Choroid plexus epithelial cell (primary cell): ENCODE results near the gene PARD3B.

ENCODE experiments used
- DNase-seq: peaks from one replicate; pipeline ENCODE4 v3.0.0-alpha.2; 2010; ENCODE audit warnings: low read depth
- H3K4me3 ChIP-seq: 2 replicates; pipeline ENCODE4 v1.5.1; 2011; ENCODE audit warnings: low read depth, mild to moderate bottlenecking, control low read depth, low read length, moderate library complexity
- CTCF ChIP-seq: conservative IDR thresholded peaks from 2 replicates; pipeline ENCODE4 v1.5.1; 2011; ENCODE audit warnings: low read depth, mild to moderate bottlenecking, control low read depth, inconsistent platforms, low read length, moderate library complexity

The PARD3B gene

GRCh38 chr2:205643391-205643885, 1098.2 kb downstream of the PARD3B start:
- no peak for DNase-seq
- TF ChIP-seq CTCF = no peak
- H3K4me3 ChIP-seq = no peak overlapping the region

- no peak for DNase-seq
- H3K4me3 ChIP-seq = no peak overlapping the region
- no peak for TF ChIP-seq CTCF
Measured at GRCh38 chr2:205644018-205644417, 1098.7 kb downstream of the PARD3B start.

- no peak for DNase-seq
- no peak for TF ChIP-seq CTCF
- H3K4me3 ChIP-seq = no peak overlapping the region
Measured at GRCh38 chr2:205646680-205647079, 1101.4 kb downstream of the PARD3B start.

GRCh38 chr2:205650450-205650849, 1105.2 kb downstream of the PARD3B start:
- H3K4me3 ChIP-seq = no peak overlapping the region
- peak; percentile 16 for DNase-seq
- no peak for TF ChIP-seq CTCF

GRCh38 chr2:205650931-205651330, 1105.7 kb downstream of the PARD3B start:
- no peak overlapping the region for H3K4me3 ChIP-seq
- TF ChIP-seq CTCF = no peak
- DNase-seq = no peak

- no peak for DNase-seq
- TF ChIP-seq CTCF = no peak
- no peak overlapping the region for H3K4me3 ChIP-seq
Measured at GRCh38 chr2:205651719-205652118, 1106.4 kb downstream of the PARD3B start.

- DNase-seq = peak; percentile 45
- no peak for TF ChIP-seq CTCF
Measured at GRCh38 chr2:205654878-205655605, 1109.8 kb downstream of the PARD3B start.

More at GRCh38 chr2:205654878-205655605, 1109.8 kb downstream of the PARD3B start:
- no peak overlapping the region for H3K4me3 ChIP-seq
